Activated CD4-positive, alpha-beta T cell treated with anti-CD3 and anti-CD28 coated beads for 36 hours (primary cell): ENCODE data around the gene SYCN. TPM values are rescaled to one million over a fixed set of nuclear protein-coding genes. Genes with fewer than 3 reads are reported as not detected.

ENCODE experiments used
- ATAC-seq: fragments of 200-7000 bp; cut with Tn5 transposase; one replicate; pipeline ENCODE4 v1.10.0; 2021; ENCODE audit warnings: mild to moderate bottlenecking, moderate library complexity
- CTCF ChIA-PET: fragments of 350-600 bp; sonication (Branson Sonifier 250); formaldehyde crosslinking; loops from one replicate; lab custom pipeline; 2021; ENCODE audit warnings: antibody characterized with exemption; lab: Charles Lee
- POLR2A ChIA-PET: fragments of 350-600 bp; sonication (Branson Sonifier 250); formaldehyde crosslinking; loops from one replicate; lab custom pipeline; 2021; ENCODE audit warnings: antibody characterized with exemption, inconsistent platforms; lab: Charles Lee
- DNase-seq: peaks from one replicate; pipeline ENCODE4 v3.0.0-alpha.2; 2020
- H3K27ac Mint-ChIP-seq: one replicate; pipeline ENCODE4 v1.8.0; 2021; ENCODE audit warnings: mixed read lengths
- H3K27me3 Mint-ChIP-seq: one replicate; pipeline ENCODE4 v1.8.0; 2021; ENCODE audit warnings: mixed read lengths
- H3K36me3 Mint-ChIP-seq: one replicate; pipeline ENCODE4 v1.8.0; 2021; ENCODE audit warnings: low read depth, mixed read lengths
- H3K4me1 Mint-ChIP-seq: one replicate; pipeline ENCODE4 v1.8.0; 2021; ENCODE audit warnings: mixed read lengths
- H3K4me3 Mint-ChIP-seq: one replicate; pipeline ENCODE4 v1.8.0; 2021; ENCODE audit warnings: mild to moderate bottlenecking, moderate library complexity, mixed read lengths
- H3K9me3 Mint-ChIP-seq: one replicate; pipeline ENCODE4 v1.8.0; 2021; ENCODE audit warnings: low read depth, mixed read lengths
- intact Hi-C, 2 experiments: fragments of 100-400 bp; cut with DNase I in 1 of 2; cut with micrococcal nuclease in 1 of 2; formaldehyde crosslinking; loops; one replicate each; pipeline versions ENCODE4 v1.14.2 to v1.15.1; 2022 to 2024; cut with DNase I, micrococcal nuclease
- total RNA-seq, 2 experiments: library from RNA; stranded (reverse); gene quantifications; one replicate each; pipeline ENCODE4 v1.2.3, GENCODE V29; 2021

SYCN gene
- total RNA-seq, 2 experiments from 2014 or later: not detected

- DNase-seq: no peak
- Mint-ChIP-seq H3K27me3 (no peaks in the 10 kb centered on the region), H3K4me1 (no peaks in the 10 kb centered on the region), H3K9me3 (no peaks in the 10 kb centered on the region), H3K27ac (no peak overlapping the region), H3K4me3 (no peak overlapping the region), H3K36me3 (peaks cover 1% of the 10 kb centered on the region)
- CTCF ChIA-PET: interaction anchor here (0.7 kb wide), 1 partner anchor 432 kb away, joined by 4 read pairs; no protein-coding TSS in a partner anchor
- no peak for ATAC-seq
- POLR2A ChIA-PET: interaction anchor here (0.7 kb wide), 1 partner anchor 766 kb away, joined by 5 read pairs; no protein-coding TSS in a partner anchor
- intact Hi-C loops: no loop called here
These were observed 33.5 kb downstream of the SYCN start for GRCh38 chr19:39170386-39171231.

- POLR2A ChIA-PET: no interaction called here
- ATAC-seq (no peak), DNase-seq (no peak)
- H3K27me3 Mint-ChIP-seq: no peaks in the 10 kb centered on the region
- H3K4me1 Mint-ChIP-seq: no peaks in the 10 kb centered on the region
- CTCF ChIA-PET: no interaction called here
- H3K9me3 Mint-ChIP-seq: no peaks in the 10 kb centered on the region
- no peak overlapping the region for H3K27ac Mint-ChIP-seq
- H3K4me3 Mint-ChIP-seq: no peak overlapping the region
- intact Hi-C loops: no loop called here
- H3K36me3 Mint-ChIP-seq: no peaks in the 10 kb centered on the region
These were observed 34.8 kb downstream of the SYCN start for GRCh38 chr19:39169143-39169810.

- H3K9me3 Mint-ChIP-seq: no peaks in the 10 kb centered on the region
- H3K4me1 Mint-ChIP-seq: no peaks in the 10 kb centered on the region
- POLR2A ChIA-PET: no interaction called here
- intact Hi-C loops: no loop called here
- DNase-seq (no peak), ATAC-seq (no peak)
- no peak overlapping the region for H3K4me3 Mint-ChIP-seq
- no peak overlapping the region for H3K27ac Mint-ChIP-seq
- CTCF ChIA-PET: no interaction called here
- no peaks in the 10 kb centered on the region for H3K36me3 Mint-ChIP-seq
- no peaks in the 10 kb centered on the region for H3K27me3 Mint-ChIP-seq
These were observed 35.6 kb downstream of the SYCN start for GRCh38 chr19:39168258-39169142.

- peaks cover 2% of the 10 kb centered on the region for H3K4me1 Mint-ChIP-seq
- H3K27me3 Mint-ChIP-seq: no peaks in the 10 kb centered on the region
- H3K27ac Mint-ChIP-seq: no peak overlapping the region
- ATAC-seq (no peak), DNase-seq (no peak)
- no peak overlapping the region for H3K4me3 Mint-ChIP-seq
- H3K36me3 Mint-ChIP-seq: no peaks in the 10 kb centered on the region
- no peaks in the 10 kb centered on the region for H3K9me3 Mint-ChIP-seq
- CTCF ChIA-PET: no interaction called here
- intact Hi-C loops: no loop called here
- POLR2A ChIA-PET: no interaction called here
These were observed 36.4 kb downstream of the SYCN start for GRCh38 chr19:39167461-39168257.

- CTCF ChIA-PET: interaction anchor here (0.6 kb wide), 1 partner anchor 43 kb away, joined by 3 read pairs; no protein-coding TSS in a partner anchor
- Mint-ChIP-seq H3K9me3 (no peaks in the 10 kb centered on the region), H3K4me3 (no peak overlapping the region), H3K4me1 (peaks cover 4% of the 10 kb centered on the region), H3K27me3 (no peaks in the 10 kb centered on the region), H3K27ac (no peak overlapping the region), H3K36me3 (no peaks in the 10 kb centered on the region)
- intact Hi-C loops: no loop called here
- DNase-seq (no peak), ATAC-seq (no peak)
- POLR2A ChIA-PET: no interaction called here
These were observed 37.3 kb downstream of the SYCN start for GRCh38 chr19:39166571-39167391.

GRCh38 chr19:39165857-39166256, 38.2 kb downstream of the SYCN start:
- intact Hi-C loops: no loop called here
- Mint-ChIP-seq H3K27me3 (no peaks in the 10 kb centered on the region), H3K4me1 (peaks cover 4% of the 10 kb centered on the region), H3K27ac (no peak overlapping the region), H3K4me3 (no peak overlapping the region), H3K36me3 (no peaks in the 10 kb centered on the region), H3K9me3 (no peaks in the 10 kb centered on the region)
- CTCF ChIA-PET: no interaction called here
- DNase-seq (no peak), ATAC-seq (no peak)
- POLR2A ChIA-PET: no interaction called here

- POLR2A ChIA-PET: no interaction called here
- DNase-seq: no peak
- Mint-ChIP-seq H3K36me3 (no peaks in the 10 kb centered on the region), H3K27ac (no peak overlapping the region), H3K4me1 (peaks cover 4% of the 10 kb centered on the region), H3K27me3 (no peaks in the 10 kb centered on the region), H3K9me3 (no peaks in the 10 kb centered on the region), H3K4me3 (no peak overlapping the region)
- CTCF ChIA-PET: no interaction called here
- ATAC-seq: no peak
- intact Hi-C loops: no loop called here
These were observed 39.8 kb downstream of the SYCN start for GRCh38 chr19:39164289-39164688.

- POLR2A ChIA-PET: no interaction called here
- no peak overlapping the region for H3K4me3 Mint-ChIP-seq
- no peaks in the 10 kb centered on the region for H3K36me3 Mint-ChIP-seq
- no peaks in the 10 kb centered on the region for H3K9me3 Mint-ChIP-seq
- DNase-seq (no peak), ATAC-seq (no peak)
- intact Hi-C loops: no loop called here
- no peaks in the 10 kb centered on the region for H3K27me3 Mint-ChIP-seq
- H3K4me1 Mint-ChIP-seq: peaks cover 4% of the 10 kb centered on the region
- no peak overlapping the region for H3K27ac Mint-ChIP-seq
- CTCF ChIA-PET: interaction anchor here (0.7 kb wide), 1 partner anchor 25 kb away, joined by 4 read pairs; no protein-coding TSS in a partner anchor
These were observed 40.4 kb downstream of the SYCN start for GRCh38 chr19:39163621-39164020.

GRCh38 chr19:39162441-39163043, 41.5 kb downstream of the SYCN start:
- POLR2A ChIA-PET: no interaction called here
- H3K9me3 Mint-ChIP-seq: no peaks in the 10 kb centered on the region
- H3K27me3 Mint-ChIP-seq: no peaks in the 10 kb centered on the region
- H3K4me3 Mint-ChIP-seq: no peak overlapping the region
- H3K36me3 Mint-ChIP-seq: no peaks in the 10 kb centered on the region
- H3K4me1 Mint-ChIP-seq: peaks cover 6% of the 10 kb centered on the region
- CTCF ChIA-PET: interaction anchor here (0.6 to 0.7 kb wide), 2 partner anchors 11 to 26 kb away, joined by 3 to 4 read pairs; no protein-coding TSS in a partner anchor
- H3K27ac Mint-ChIP-seq: no peak overlapping the region
- DNase-seq (no peak), ATAC-seq (no peak)
- intact Hi-C loops: no loop called here
